ENCODE data around the gene SCUBE1. TPM values are rescaled to one million over a fixed set of nuclear protein-coding genes. Genes with fewer than 3 reads are reported as not detected.

Gene SCUBE1
- total and polyA plus RNA-seq, 8 donors, result 0.04 to 0.41 (median 0.12) TPM; not detected in 3

DNA sequence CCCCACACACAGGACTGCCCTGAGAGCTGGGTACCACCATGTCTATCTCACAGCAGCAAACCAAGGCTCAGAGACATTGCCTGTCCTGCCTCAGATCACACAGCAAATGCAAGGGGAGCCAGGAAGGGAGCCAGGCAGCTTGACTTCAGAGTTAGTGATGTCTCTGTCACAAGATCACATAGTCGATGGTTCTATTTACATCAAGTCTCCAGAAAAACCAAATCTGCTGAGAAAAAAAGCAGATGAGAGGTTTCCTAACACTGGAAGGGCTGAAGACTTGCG is 16.1 kb downstream of the SCUBE1 start:
- no peak for ATAC-seq
- no peaks in the 10 kb centered on the region for H3K36me3 ChIP-seq
- no peak overlapping the region for H3K27ac ChIP-seq
- H3K27me3 ChIP-seq, result no peaks in the 10 kb centered on the region
- 58 to 61% methylated on average over 2 of the region's 2 CpGs for WGBS, 2 donors
- no peaks in the 10 kb centered on the region for H3K4me1 ChIP-seq
- no peaks in the 10 kb centered on the region for H3K9me3 ChIP-seq
- H3K4me3 ChIP-seq, result no peak overlapping the region
- intact Hi-C loops (cut with DNase I), result no loop called here
- TF ChIP-seq, protein P1, sequence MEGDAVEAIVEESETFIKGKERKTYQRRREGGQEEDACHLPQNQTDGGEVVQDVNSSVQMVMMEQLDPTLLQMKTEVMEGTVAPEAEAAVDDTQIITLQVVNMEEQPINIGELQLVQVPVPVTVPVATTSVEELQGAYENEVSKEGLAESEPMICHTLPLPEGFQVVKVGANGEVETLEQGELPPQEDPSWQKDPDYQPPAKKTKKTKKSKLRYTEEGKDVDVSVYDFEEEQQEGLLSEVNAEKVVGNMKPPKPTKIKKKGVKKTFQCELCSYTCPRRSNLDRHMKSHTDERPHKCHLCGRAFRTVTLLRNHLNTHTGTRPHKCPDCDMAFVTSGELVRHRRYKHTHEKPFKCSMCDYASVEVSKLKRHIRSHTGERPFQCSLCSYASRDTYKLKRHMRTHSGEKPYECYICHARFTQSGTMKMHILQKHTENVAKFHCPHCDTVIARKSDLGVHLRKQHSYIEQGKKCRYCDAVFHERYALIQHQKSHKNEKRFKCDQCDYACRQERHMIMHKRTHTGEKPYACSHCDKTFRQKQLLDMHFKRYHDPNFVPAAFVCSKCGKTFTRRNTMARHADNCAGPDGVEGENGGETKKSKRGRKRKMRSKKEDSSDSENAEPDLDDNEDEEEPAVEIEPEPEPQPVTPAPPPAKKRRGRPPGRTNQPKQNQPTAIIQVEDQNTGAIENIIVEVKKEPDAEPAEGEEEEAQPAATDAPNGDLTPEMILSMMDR (IDR thresholded peaks at IDR 0.05), result no peak
- no peak for DNase-seq
- no peak for FAIRE-seq

GRCh38 chr22:43326331-43327156 is 16.6 kb downstream of the SCUBE1 start:
- no peaks in the 10 kb centered on the region for H3K9me3 ChIP-seq
- H3K27ac ChIP-seq, result no peak overlapping the region
- no peaks in the 10 kb centered on the region for H3K27me3 ChIP-seq
- ATAC-seq, result no peak
- H3K4me3 ChIP-seq, result no peak overlapping the region
- TF ChIP-seq, protein P1 (IDR thresholded peaks at IDR 0.05), result no peak
- no peak for FAIRE-seq
- intact Hi-C loops (cut with DNase I), result no loop called here
- H3K4me1 ChIP-seq, result no peaks in the 10 kb centered on the region
- DNase-seq, result no peak
- 46 to 47% methylated on average over 17 of the region's 17 CpGs for WGBS, 2 donors
- no peaks in the 10 kb centered on the region for H3K36me3 ChIP-seq

- WGBS, 2 donors, result 83 to 86% methylated on average over 13 of the region's 13 CpGs
- Histone ChIP-seq H3K27ac (no peak overlapping the region), H3K4me1 (no peaks in the 10 kb centered on the region), H3K4me3 (no peak overlapping the region), H3K36me3 (no peaks in the 10 kb centered on the region), H3K27me3 (no peaks in the 10 kb centered on the region), H3K9me3 (no peaks in the 10 kb centered on the region)
- intact Hi-C loops (cut with DNase I), result no loop called here
- ATAC-seq, result no peak
- no peak for FAIRE-seq
- no peak for DNase-seq
- TF ChIP-seq, protein P1 (IDR thresholded peaks at IDR 0.05), result no peak
These were observed 18.0 kb downstream of the SCUBE1 start for GRCh38 chr22:43325176-43325575.

- TF ChIP-seq, protein P1 (IDR thresholded peaks at IDR 0.05), result no peak
- no peak overlapping the region for H3K27ac ChIP-seq
- ATAC-seq (no peak), DNase-seq (no peak), FAIRE-seq (no peak)
- H3K9me3 ChIP-seq, result no peaks in the 10 kb centered on the region
- no peaks in the 10 kb centered on the region for H3K27me3 ChIP-seq
- H3K4me1 ChIP-seq, result no peaks in the 10 kb centered on the region
- no peak overlapping the region for H3K4me3 ChIP-seq
- H3K36me3 ChIP-seq, result no peaks in the 10 kb centered on the region
- 82 to 86% methylated on average over 21 of the region's 21 CpGs for WGBS, 2 donors
- intact Hi-C loops (cut with DNase I), result no loop called here
These were observed 21.9 kb downstream of the SCUBE1 start for GRCh38 chr22:43320943-43321900.

All from pancreas (tissue), 10 donors.